Tibial artery (tissue), 4 donors: Measurements from ENCODE around the gene TEX48.

Experiments
- DNase-seq, 2 donors: peaks; one replicate each; pipeline ENCODE4 v3.0.0-alpha.2; 2019
- H3K27ac ChIP-seq, 2 donors: fragments of 200-600 bp; sonication (generic) in 1 of 2; 1 replicate in 1 of 2; 2 replicates in 1 of 2; pipeline ENCODE4 v1.5.1; 2018 to 2019; ENCODE audit warnings: mild to moderate bottlenecking in 1 of 2
- H3K27me3 ChIP-seq, 2 donors: fragments of 200-600 bp; sonication (generic) in 1 of 2; one replicate each; pipeline versions ENCODE4 v1.5.1 to v1.6.0; 2016 to 2019
- H3K36me3 ChIP-seq, 3 donors: fragments of 200-600 bp; sonication (generic) in 2 of 3; one replicate each; pipeline ENCODE4 v1.5.1; 2016 to 2019; ENCODE audit warnings: mild to moderate bottlenecking in 2 of 3
- H3K4me1 ChIP-seq, 4 donors: fragments of 200-600 bp; sonication (generic) in 2 of 4; 1 replicate in 3 of 4; 2 replicates in 1 of 4; pipeline ENCODE4 v1.5.1; 2016 to 2019
- H3K4me3 ChIP-seq, 2 donors: fragments of 200-600 bp; sonication (generic) in 1 of 2; 1 replicate in 1 of 2; 2 replicates in 1 of 2; pipeline ENCODE4 v1.5.1; 2018 to 2019; ENCODE audit warnings: mild to moderate bottlenecking in 2 of 2
- H3K9me3 ChIP-seq, 3 donors: fragments of 200-600 bp; sonication (generic) in 1 of 3; one replicate each; pipeline ENCODE4 v1.5.1; 2016 to 2019
- intact Hi-C: fragments of 100-400 bp; cut with DNase I; formaldehyde crosslinking; loops from one replicate; pipeline ENCODE4 v1.15.0; 2023; ENCODE audit warnings: low total_unique reads
- TF ChIP-seq, protein P1 (sequence below), 2 experiments: fragments of 200-600 bp in 1 of 2; fragments of 450-650 bp in 1 of 2; IDR thresholded peaks; one replicate each; pipeline ENCODE4 v1.5.1; 2017 to 2019; ENCODE audit warnings: antibody characterized with exemption in 2 of 2, mild to moderate bottlenecking in 1 of 2, moderate library complexity in 1 of 2

Gene TEX48

DNA sequence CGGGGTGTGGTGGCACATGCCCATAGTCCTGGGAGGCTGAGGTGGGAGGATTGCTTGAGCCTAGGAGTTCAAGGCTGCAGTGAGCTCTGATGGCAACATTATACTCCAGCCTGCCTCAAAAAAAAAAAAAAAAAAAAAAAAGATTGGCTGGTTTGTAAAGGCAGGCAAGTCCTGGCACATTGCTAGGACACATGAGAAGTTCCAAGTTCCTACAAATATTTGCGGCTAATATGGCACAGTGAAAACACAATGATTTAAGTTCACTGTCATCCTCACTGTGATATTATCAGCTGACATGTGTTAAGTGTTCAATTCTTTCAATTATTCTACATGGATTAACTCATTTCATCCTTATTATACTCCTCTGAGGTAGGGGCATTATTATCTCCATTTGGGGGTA lies 50.8 kb downstream of the TEX48 start:
- Histone ChIP-seq H3K27ac (no peak overlapping the region), H3K4me1 (no peaks in the 10 kb centered on the region), H3K27me3 (no peaks in the 10 kb centered on the region), H3K4me3 (no peak overlapping the region), H3K9me3 (no peaks in the 10 kb centered on the region), H3K36me3 (peaks cover 42 to 93% (median 74%) of the 10 kb centered on the region in 3 donors)
- intact Hi-C loops: no loop called here
- TF ChIP-seq, protein P1, sequence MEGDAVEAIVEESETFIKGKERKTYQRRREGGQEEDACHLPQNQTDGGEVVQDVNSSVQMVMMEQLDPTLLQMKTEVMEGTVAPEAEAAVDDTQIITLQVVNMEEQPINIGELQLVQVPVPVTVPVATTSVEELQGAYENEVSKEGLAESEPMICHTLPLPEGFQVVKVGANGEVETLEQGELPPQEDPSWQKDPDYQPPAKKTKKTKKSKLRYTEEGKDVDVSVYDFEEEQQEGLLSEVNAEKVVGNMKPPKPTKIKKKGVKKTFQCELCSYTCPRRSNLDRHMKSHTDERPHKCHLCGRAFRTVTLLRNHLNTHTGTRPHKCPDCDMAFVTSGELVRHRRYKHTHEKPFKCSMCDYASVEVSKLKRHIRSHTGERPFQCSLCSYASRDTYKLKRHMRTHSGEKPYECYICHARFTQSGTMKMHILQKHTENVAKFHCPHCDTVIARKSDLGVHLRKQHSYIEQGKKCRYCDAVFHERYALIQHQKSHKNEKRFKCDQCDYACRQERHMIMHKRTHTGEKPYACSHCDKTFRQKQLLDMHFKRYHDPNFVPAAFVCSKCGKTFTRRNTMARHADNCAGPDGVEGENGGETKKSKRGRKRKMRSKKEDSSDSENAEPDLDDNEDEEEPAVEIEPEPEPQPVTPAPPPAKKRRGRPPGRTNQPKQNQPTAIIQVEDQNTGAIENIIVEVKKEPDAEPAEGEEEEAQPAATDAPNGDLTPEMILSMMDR (IDR thresholded peaks at IDR 0.05): no peak
- DNase-seq: no peak

DNA sequence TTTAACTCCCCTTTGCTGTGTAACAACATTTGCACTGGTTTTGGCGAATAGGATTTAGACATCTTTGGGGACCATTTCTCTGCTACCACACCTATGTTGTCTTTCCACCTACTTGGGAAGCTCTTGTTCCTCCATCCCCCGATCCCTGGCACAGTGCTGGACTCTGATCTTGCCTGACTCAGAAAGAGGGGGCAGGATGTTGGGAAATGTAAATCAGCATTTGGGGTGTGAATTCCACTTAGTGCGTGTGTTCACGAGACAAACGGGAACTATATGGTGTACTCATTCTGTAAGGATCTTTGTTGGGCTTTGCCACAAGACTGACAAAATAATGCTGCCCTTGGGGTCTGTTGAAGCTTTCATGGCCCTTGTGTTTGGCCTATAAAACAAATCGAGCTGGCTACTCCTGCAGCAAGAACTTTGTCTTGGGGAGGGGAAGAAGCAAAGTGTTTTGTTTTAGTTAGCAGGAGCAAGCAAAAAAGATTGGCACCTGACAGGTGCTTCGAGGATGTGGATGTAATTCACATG lies 52.4 kb downstream of the TEX48 start:
- no peak for DNase-seq
- H3K27me3 ChIP-seq: no peaks in the 10 kb centered on the region
- TF ChIP-seq, protein P1 (IDR thresholded peaks at IDR 0.05): no peak
- no peak overlapping the region for H3K4me3 ChIP-seq
- intact Hi-C loops: no loop called here
- H3K36me3 ChIP-seq: peaks cover 38 to 78% (median 72%) of the 10 kb centered on the region in 3 donors
- H3K9me3 ChIP-seq: no peaks in the 10 kb centered on the region
- no peaks in the 10 kb centered on the region for H3K4me1 ChIP-seq
- H3K27ac ChIP-seq: no peak overlapping the region

DNA sequence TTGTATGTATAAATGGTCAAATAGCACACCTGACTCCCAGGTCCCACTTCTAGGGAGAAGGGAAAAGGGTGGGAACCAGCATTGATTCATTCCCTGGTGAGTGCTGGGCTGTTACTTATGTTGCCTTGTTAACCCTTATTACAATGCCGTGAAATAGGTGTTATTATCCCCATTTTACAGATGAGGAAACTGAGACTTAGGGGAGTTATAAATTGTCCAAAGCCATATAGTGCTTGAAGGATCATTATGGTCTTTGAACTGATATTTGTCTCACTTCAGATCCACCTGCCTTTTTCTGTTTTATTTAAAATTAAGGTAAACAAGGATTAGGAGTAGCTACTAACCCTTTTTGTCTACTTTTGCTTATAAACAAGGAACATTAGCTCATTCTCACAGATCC lies 54.4 kb downstream of the TEX48 start:
- no peak overlapping the region for H3K4me3 ChIP-seq
- no peak overlapping the region for H3K27ac ChIP-seq
- no peaks in the 10 kb centered on the region for H3K27me3 ChIP-seq
- no peak for DNase-seq
- H3K4me1 ChIP-seq: no peaks in the 10 kb centered on the region
- H3K36me3 ChIP-seq: peaks cover 28 to 57% (median 52%) of the 10 kb centered on the region in 3 donors
- intact Hi-C loops: no loop called here
- TF ChIP-seq, protein P1 (IDR thresholded peaks at IDR 0.05): no peak
- no peaks in the 10 kb centered on the region for H3K9me3 ChIP-seq

DNA sequence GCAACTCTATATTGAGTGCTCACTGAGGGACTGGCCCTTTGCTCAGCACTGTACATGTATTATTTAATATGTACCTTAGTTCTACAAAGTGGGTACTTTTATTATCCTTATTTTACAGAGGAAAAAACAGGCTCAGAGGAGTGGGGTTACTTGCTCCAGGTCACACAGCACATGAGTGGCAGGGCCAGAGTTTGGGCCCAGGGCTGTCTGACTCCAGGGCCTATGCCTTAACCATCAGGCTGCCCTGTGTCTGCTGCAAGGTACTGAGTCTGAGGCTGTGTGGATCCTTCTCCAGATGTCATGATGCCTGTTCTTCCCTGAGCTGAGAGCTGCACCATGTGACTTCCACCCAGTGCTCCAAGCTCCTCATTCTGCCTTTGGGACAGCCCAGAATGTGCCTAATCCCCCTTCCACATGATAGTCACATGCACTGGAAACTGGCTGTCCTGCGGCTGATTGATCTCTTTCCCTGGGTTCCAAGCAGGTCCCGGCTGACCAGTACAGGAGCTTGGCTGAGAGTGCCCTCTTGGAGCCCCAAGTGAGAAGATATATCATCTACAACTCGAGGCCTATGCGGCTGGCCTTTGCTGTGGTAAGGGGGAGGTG lies 55.5 kb downstream of the TEX48 start:
- no peaks in the 10 kb centered on the region for H3K9me3 ChIP-seq
- H3K27me3 ChIP-seq: no peaks in the 10 kb centered on the region
- peaks cover 28 to 48% (median 47%) of the 10 kb centered on the region in 3 donors for H3K36me3 ChIP-seq
- TF ChIP-seq, protein P1 (IDR thresholded peaks at IDR 0.05): no peak
- H3K4me3 ChIP-seq: no peak overlapping the region
- no peak overlapping the region for H3K27ac ChIP-seq
- intact Hi-C loops: no loop called here
- no peak for DNase-seq
- peaks cover 0 to 4% (median 2%) of the 10 kb centered on the region in 4 donors for H3K4me1 ChIP-seq

DNA sequence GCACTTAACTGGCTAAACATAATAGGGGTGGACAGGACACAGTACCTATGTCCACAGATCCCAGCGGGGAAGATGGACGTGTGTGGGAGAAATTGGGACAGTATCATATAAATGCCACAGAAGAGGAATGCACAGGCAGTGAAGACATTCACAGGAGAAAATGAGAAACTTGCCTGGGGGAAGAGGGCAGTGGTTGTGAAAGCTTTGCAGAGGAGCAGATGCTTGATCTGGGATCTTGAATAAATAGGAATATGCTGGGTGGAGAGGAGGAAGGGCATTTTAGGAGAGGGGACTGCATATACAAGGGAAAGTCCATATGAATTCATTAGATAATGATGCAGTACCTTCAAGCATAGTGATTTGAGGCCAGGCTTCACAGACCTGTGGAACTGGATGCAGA lies 57.3 kb downstream of the TEX48 start:
- no peak for DNase-seq
- no peaks in the 10 kb centered on the region for H3K27me3 ChIP-seq
- H3K4me3 ChIP-seq: no peak overlapping the region
- peaks cover 0 to 4% (median 2%) of the 10 kb centered on the region in 4 donors for H3K4me1 ChIP-seq
- H3K36me3 ChIP-seq: peaks cover 14 to 33% (median 33%) of the 10 kb centered on the region in 3 donors
- no peaks in the 10 kb centered on the region for H3K9me3 ChIP-seq
- H3K27ac ChIP-seq: no peak overlapping the region
- TF ChIP-seq, protein P1 (IDR thresholded peaks at IDR 0.05): no peak
- intact Hi-C loops: no loop called here
